HFF-Myc (cell line): Measurements from ENCODE around the gene RAB3GAP1.

ENCODE experiments used
- DNase-seq: peaks from one replicate; pipeline ENCODE4 v3.0.0-alpha.2; 2011; ENCODE audit warnings: low read depth; ENCODE audit errors: extremely low read depth
- H3K4me3 ChIP-seq: replicated peaks from 2 replicates; pipeline ENCODE4 v1.5.1; 2011; ENCODE audit warnings: low read depth, mild to moderate bottlenecking, control low read depth, low read length
- TF ChIP-seq, protein P1 (sequence below): IDR thresholded peaks from 2 replicates; pipeline ENCODE4 v1.5.1; 2012; ENCODE audit warnings: mild to moderate bottlenecking, low read depth, low read length, control low read depth; ENCODE audit errors: missing control alignments

RAB3GAP1 gene

DNA sequence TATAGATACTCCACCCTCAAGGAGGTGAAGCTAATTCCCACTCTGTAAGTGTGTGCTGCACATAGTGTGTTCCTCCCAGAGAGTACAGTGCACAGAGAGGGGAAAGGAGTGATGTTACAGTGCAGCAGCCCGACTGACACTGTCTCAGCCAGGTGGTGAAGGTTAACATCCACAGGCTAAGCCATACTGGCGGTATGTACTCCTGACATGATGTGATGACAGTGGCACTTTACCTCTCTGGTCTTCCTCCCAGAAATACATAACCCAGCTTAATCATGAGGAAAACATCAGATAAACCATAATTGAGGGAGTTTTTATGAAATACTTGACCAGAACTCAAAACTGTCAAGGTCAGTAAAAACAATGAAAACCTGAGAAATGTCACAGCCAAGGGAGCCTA is 107.1 kb downstream of the RAB3GAP1 start:
- TF ChIP-seq, protein P1, sequence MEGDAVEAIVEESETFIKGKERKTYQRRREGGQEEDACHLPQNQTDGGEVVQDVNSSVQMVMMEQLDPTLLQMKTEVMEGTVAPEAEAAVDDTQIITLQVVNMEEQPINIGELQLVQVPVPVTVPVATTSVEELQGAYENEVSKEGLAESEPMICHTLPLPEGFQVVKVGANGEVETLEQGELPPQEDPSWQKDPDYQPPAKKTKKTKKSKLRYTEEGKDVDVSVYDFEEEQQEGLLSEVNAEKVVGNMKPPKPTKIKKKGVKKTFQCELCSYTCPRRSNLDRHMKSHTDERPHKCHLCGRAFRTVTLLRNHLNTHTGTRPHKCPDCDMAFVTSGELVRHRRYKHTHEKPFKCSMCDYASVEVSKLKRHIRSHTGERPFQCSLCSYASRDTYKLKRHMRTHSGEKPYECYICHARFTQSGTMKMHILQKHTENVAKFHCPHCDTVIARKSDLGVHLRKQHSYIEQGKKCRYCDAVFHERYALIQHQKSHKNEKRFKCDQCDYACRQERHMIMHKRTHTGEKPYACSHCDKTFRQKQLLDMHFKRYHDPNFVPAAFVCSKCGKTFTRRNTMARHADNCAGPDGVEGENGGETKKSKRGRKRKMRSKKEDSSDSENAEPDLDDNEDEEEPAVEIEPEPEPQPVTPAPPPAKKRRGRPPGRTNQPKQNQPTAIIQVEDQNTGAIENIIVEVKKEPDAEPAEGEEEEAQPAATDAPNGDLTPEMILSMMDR = no peak
- no peak overlapping the region for H3K4me3 ChIP-seq
- DNase-seq = no peak

DNA sequence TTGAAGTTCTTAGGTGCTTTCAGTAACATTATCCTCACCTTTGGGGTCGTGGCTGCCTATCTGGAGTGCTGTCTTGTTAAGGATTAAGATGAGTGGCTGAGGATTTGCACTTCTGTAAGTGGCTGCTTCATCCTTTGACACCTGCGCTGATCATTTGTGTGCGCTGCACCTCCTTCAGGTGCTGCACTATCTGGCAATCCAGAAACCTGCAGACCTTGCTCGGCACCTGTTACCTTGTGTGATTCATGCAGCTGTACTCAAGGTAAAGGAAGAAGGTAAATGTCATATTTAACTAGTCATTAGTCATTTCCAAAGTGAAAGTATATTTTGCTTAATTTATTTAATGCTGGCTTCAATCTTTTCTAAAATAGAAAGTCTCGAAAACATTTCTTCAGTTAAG is 110.3 kb downstream of the RAB3GAP1 start:
- TF ChIP-seq, protein P1 = no peak
- DNase-seq = no peak
- no peak overlapping the region for H3K4me3 ChIP-seq

DNA sequence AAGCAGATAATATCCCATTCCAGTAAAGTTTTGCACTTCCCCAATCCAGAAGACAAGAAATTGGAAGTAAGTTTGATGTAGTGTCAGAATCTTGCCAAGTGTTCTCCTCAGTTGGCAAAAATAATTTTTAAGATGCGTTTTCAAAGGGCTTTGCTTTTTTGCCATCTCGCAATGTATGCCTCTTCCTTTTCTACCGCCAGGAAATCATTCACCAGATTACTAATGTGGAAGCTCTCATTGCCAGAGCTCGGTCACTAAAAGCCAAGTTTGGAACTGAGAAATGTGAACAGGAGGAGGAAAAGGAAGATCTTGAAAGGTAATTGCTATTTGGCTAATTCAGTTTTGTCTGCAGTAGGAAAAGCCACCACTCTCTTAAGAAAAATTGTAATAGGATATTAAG is 110.7 kb downstream of the RAB3GAP1 start:
- DNase-seq = no peak
- TF ChIP-seq, protein P1 = no peak
- H3K4me3 ChIP-seq = no peak overlapping the region

DNA sequence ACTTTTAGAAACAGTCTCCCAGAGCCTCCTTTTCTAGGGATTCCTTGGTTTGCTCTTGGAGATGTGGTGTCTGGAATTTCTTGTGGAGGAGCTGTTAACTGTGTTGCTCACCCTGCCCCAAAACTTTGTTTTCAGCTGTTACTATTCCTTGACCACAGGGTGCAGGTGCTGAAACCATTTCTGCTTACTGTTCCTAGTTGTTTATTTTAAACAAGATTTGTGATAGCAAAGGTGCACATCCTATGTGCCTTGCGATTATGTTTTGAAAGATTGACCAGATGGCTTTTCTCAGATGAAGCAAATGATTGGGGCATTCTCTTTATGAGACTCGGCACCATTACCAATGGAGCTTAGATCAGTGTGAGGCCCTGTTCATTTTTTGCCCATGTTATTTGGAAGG is 111.2 kb downstream of the RAB3GAP1 start:
- H3K4me3 ChIP-seq = no peak overlapping the region
- DNase-seq = no peak
- TF ChIP-seq, protein P1 = no peak

DNA sequence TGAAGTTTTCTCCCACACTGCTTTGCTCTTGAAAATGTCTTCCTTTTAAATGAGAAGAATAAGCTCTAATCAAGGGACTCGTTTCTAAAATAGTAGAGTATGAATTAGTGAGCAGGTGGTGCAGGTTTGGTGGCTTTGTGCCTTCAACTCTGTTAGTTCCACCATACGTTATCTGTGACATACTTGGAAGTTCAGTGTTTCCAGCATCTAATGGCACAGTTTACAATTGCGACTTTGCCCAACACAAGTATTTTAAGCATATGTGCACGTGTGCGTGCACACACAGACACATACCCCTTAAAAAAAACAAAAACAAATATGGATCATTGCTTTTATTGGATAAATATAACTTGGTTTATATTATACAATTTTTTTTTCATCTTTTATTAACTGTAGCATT is 111.8 kb downstream of the RAB3GAP1 start:
- no peak overlapping the region for H3K4me3 ChIP-seq
- TF ChIP-seq, protein P1 = no peak
- no peak for DNase-seq

DNA sequence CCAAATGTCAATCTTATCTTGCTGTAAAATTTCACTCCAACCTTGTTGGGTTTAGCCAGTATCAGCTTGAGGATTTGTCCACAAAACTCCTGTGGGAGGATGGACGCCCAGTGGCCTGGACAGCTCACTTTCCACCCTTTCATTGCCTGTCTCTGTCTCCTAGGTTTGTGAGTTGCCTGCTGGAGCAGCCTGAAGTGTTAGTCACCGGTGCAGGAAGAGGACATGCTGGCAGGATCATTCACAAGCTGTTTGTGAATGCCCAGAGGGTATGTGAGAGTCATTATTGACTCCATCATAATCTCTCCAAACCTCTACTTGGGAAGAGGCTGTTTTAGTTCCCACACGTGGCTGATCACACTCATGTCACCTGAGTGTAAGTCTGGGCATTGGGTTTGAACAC is 112.3 kb downstream of the RAB3GAP1 start:
- H3K4me3 ChIP-seq = no peak overlapping the region
- TF ChIP-seq, protein P1 = no peak
- no peak for DNase-seq

GRCh38 chr2:135167273-135167672 is 115.2 kb downstream of the RAB3GAP1 start:
- no peak for DNase-seq
- no peak overlapping the region for H3K4me3 ChIP-seq
- TF ChIP-seq, protein P1 = no peak
